GM18499 (cell line): ENCODE measurements around the gene PTPN2.
"Not testable (repeated sequence)": the region's sequence is repeated elsewhere in the genome, so short reads cannot be mapped to it uniquely, and the experiment has no call there.

Experiments used
- ATAC-seq: cut with Tn5 transposase; IDR thresholded peaks from one replicate; pipeline ENCODE4 v1.9.1; 2021; ENCODE audit warnings: moderate number of reproducible peaks; ENCODE audit not compliant: insufficient read depth, unreplicated experiment

PTPN2 gene

GRCh38 chr18:12895626-12896025, 11.6 kb upstream of the PTPN2 start:
- ATAC-seq: no peak

- ATAC-seq: no peak
Observed at GRCh38 chr18:12895014-12895413, 11.0 kb upstream of the PTPN2 start.

GRCh38 chr18:12891561-12891960, 7.5 kb upstream of the PTPN2 start:
- ATAC-seq: no peak

GRCh38 chr18:12890964-12891363, 6.9 kb upstream of the PTPN2 start:
- ATAC-seq: no peak

GRCh38 chr18:12886498-12887126, 2.6 kb upstream of the PTPN2 start:
- no peak for ATAC-seq

DNA sequence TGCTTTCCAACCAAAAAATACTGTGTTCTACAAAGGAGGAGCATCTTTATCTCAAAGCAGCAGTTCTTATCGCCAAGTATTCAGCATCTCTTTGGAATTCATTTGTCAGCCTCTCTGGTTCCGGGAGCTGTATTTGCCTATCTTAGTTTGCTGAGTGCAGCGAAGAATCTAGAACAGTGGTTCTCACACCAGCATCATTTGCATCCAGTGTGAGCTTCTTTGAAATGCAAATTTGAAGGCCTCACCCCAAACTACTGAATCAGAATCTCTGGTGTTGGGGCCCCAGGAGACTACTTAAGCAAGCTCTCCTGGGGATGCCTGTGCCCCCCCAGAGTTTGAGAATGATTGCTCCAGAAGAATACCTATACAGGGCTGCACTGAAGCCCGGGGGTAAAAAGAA, 1.5 kb upstream of the PTPN2 start:
- no peak for ATAC-seq

- no peak for ATAC-seq
Observed at GRCh38 chr18:12884406-12885323, 628 bp upstream of the PTPN2 start.

DNA sequence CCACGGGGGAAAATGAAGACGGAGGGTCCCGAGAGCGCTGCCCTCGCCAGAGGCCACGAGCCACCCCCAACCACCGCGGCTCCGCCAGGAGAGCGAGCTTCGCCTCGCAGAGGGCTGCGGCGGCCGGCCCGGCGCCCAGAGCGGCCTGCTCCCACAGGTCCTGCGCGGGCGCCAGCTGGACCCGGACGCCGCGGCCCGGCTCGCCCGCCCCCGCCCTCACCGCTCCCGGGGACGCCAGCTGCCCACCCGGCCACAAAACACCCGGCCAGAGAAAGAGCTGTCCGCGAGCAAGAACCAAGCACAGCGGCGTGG, 709 bp downstream of the PTPN2 start:
- ATAC-seq: no peak

DNA sequence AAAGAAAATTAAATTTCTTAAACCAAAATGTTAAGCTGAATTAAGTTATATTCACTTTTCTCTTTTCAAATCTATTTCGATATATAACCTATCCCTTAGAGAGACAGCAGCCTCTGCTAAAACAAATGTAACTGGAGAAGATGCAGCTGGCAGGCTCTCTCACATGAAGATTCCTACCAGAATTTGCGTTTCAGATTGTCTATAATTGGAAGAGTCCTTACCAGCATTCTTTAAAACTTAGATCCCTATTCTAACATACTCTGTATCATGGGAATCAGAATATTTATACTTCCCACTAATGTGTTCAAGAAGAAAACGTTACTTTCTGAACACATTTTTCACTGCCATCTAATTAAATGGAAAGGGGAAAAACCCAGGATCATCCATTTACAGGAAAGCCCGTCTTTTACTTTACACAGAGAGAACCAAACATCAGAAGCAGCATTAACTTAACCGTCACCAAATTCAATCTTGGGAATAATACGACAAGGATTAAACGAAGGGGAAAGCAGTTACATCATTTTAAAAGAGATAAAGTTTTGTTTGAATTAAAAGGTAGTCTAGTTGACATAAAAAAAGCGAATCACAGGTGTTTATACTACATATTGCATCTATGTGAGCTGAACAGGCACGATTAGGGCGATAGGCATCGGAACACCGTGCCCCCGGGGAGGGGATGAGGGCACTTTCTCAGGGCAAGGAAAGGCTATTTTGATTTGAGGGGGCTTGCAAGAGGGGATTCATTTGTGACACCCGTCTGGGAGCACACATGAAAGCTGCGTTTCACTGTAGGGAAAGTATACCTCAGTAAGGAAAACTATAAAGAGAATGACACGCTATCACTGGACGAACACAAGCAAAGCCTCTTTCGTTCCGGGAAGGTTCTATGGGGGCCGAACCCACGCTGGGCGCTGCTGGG, 1.3 kb downstream of the PTPN2 start:
- no peak for ATAC-seq

DNA sequence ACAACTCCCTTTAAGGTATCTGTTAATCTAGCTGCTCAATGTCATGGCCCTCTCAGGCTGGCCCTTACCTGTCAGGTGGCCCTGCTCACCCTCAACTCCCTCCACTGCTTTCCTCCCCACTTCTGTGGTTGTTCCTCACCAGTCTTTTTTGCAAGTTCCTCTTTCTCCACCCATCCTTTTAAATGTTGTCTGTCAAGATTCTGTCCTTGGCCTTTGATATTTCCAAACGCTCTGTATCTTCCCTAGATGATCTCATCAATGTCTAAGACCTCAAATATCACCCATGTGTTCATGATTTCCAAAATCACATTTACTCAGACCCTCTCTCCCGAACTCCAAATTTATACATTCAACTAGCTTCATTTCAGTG, 3.5 kb downstream of the PTPN2 start:
- no peak for ATAC-seq

- no peak for ATAC-seq
Observed at GRCh38 chr18:12879840-12880540, 4.0 kb downstream of the PTPN2 start.

DNA sequence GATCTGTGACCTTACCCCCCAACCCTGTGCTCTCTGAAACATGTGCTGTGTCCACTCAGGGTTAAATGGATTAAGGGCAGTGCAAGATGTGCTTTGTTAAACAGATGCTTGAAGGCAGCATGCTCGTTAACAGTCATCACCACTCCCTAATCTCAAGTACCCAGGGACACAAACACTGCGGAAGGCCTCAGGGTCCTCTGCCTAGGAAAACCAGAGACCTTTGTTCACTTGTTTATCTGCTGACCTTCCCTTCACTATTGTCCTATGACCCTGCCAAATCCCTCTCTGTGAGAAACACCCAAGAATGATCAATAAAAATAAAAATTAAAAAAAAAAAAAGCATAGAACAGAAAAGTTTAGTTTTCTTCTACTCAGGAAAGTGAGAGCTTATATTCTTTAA, 9.0 kb downstream of the PTPN2 start:
- not testable (repeated sequence) for ATAC-seq

- not testable (repeated sequence) for ATAC-seq
Observed at GRCh38 chr18:12873961-12874567, 10.0 kb downstream of the PTPN2 start.

DNA sequence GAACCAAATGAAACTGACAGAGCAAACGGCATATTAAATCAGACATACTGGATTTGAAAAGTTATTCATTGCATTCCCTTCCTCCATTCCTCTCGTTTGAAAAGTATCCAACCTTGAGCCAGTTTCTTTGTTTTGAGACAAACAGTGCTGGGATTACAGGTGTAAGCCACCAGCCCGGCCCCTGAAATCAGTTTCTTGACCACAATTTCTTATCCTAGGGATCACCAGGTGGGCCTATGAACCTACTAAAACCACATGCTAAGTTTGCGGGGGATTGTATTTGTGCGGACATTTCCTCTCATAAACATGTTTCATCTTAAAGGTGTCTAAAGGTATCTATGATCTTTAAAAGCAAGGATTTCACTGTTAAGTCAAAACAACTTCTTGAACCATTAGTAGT, 11.6 kb downstream of the PTPN2 start:
- no peak for ATAC-seq

DNA sequence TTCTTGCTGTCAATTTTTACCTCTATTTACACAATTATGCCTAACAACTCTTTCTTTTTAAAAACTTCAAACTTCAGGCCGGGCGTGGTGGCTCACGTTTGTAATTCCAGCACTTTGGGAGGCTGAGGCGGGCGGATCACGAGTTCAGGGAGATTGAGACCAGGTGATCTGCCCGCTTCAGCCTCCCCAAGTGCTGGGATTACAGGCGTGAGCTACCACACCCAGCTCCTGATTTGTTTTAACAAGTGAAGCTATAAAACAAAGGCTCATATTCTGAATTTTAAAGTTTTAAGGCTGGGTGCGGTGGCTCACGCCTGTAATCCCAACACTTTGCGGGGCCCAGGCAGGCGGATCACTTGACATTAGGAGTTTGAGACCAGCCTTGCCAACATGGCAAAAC, 15.5 kb downstream of the PTPN2 start:
- ATAC-seq: no peak

- no peak for ATAC-seq
Observed at GRCh38 chr18:12867441-12868123, 16.5 kb downstream of the PTPN2 start.

- ATAC-seq: no peak
Observed at GRCh38 chr18:12863687-12864216, 20.3 kb downstream of the PTPN2 start.

DNA sequence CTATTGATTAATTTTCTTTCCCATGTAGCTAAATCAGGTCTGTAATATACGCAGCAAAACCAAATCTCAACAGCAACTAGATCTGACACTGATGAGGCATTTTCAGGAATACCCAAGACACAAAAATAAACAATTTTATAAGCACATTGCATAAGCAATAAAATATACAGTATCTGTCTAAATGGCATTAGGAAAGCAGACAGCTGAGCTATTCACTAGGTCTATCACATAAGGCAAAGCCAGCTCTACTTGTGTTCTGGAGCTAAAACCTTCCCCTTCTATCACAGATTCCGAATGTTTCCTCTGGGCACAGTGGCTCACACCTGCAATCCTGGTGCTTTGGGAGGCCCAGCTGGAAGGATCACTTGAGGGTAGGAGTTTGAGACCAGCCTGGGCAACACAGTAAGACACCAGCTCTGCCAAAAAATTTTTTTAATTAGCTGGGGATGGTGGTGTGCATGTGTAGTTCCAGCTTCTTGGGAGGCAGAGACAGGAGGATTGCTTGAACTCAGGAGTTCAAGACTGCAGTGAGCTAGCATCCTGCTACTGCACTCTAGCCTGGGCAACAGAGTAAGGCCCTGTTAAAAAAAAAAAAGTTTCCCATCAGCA, 21.1 kb downstream of the PTPN2 start:
- no peak for ATAC-seq

DNA sequence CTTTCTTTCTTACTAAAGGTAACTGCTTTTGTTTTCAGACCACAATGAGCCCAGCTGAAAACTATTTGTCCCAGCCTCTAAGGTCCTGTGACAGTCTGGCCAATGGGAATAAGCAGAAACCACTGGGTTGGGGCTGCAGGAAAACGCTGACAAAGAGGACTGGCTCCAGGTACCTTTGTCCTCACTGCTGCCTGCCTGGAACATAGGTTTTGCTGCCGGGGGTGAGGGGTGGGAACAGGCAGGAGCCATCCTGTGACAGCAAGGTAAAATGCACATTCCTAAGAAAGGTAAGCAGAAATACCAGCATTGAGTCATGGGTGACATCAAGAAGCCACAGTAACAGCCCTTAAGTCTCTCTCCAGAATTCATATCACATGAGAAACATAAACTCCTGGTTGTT, 21.6 kb downstream of the PTPN2 start:
- ATAC-seq: no peak
